ENCODE measurements around the gene POP4.
"Not testable (repeated sequence)": the region's sequence is repeated elsewhere in the genome, so short reads cannot be mapped to it uniquely, and the experiment has no call there.

POP4 gene, protein sequence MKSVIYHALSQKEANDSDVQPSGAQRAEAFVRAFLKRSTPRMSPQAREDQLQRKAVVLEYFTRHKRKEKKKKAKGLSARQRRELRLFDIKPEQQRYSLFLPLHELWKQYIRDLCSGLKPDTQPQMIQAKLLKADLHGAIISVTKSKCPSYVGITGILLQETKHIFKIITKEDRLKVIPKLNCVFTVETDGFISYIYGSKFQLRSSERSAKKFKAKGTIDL

DNA sequence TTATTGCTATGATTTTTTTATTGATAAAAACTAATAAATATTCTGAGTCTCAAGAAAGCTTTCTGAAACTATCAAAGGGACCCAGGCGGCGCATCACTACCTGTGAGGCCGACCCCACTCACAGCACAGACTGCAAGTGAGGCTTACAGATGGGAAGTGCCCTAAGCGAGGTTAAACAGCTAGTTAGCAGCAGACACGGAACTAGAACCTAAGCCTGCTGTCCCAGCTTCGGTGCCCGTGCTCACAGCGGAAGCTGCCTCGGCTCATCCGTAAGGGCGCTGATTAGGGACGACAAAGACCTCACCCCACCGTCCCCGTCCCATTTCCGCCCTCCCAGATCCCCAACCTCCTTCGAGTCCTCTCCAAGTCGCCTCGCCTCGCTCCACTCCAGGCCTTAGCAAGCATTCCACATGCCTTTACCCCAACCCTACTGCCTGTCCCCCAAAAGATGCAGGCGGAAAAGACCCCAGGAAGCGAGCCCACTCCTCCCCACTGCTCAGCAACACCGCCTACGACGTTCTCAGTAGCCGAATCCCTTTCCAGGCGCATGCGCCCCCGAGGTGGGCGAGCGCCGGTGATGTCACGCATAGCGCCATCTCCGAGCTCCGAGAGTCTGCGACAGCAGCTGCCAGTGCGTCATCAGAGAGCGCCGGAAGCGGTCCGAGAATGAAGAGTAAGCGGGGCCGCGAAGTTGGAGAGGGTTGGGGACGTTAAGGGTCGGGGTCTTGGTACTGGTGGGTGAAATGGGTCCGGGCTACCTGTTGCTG lies at the start of gene POP4:
Gene POP4, plus strand, starts transcription at position 631 of the 767 bp plus-strand sequence. Its CDS starts 36 bp downstream, at position 667.
- DNase-seq (ENCODE audit: low read depth) = peak; percentile 96

DNA sequence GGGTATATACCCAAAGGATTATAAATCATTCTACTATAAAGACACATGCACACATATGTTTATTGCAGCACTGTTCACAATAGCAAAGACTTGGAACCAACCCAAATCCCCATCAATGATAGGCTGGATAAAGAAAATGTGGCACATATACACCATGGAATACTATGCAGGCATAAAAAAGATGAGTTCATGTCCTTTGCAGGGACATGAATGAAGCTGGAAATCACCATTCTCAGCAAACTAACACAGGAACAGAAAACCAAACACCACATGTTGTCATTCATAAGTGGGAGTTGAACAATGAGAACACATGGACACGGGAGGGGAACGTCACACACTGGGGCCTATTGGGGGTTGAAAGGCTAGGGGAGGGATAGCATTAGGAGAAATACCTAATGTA lies 47.0 kb upstream of the POP4 start:
- DNase-seq (ENCODE audit: low read depth) = not testable (repeated sequence)

DNA sequence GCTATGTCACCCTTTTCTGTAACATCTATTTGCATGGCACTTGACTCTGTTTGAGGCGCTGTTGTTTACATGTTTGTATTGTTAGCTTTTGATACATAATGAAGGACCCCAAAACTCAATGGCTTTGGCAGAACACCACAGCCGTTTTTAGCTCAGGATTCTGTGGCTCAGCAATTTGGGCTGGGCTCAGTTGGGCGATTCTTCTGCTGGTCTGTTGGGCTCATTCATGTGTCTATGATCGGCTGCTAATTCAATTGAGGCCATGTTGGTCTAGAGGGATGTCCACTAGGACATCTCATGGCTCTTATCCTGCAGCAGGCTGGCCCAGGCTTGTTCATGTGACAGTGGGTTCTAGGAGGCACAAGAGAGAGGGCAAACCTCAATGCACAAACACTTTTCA lies 46.3 kb upstream of the POP4 start:
- no peak for DNase-seq (ENCODE audit: low read depth)

DNA sequence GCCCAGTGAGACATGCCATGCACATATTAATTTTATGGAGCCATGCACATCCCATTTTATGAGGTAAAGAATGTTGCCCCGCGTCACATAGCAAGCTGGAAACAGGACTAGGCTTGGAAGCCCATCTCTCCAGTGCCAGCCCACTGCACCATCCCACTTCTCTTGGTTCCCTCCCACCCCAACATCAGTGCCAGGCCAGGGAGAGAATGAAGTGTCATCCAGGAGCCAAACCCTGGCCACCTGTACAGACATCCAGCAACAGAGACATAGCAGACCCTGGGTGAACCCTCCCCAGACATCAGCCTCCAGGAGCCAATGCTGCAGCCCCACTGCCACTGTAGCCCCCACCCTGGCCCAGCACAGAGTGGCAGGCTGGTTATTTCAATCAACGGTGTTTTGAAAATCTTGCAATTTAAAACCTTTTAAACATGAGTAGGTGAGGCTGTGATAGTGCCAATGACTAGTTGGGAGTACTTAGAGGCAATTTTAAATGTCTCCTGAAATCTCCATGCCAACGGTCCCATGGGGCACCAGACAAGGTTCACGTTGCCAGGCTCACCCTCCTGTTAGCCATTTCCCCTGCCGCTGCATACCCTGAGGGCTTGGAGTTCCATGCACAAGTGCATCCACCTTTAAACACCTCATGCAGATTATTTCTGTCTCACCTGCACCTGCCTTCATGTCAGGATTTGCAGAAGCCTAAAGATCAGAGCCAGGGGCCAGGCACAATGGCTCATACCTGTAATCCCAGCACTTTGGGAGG lies 45.6 kb upstream of the POP4 start:
- DNase-seq (ENCODE audit: low read depth) = no peak

DNA sequence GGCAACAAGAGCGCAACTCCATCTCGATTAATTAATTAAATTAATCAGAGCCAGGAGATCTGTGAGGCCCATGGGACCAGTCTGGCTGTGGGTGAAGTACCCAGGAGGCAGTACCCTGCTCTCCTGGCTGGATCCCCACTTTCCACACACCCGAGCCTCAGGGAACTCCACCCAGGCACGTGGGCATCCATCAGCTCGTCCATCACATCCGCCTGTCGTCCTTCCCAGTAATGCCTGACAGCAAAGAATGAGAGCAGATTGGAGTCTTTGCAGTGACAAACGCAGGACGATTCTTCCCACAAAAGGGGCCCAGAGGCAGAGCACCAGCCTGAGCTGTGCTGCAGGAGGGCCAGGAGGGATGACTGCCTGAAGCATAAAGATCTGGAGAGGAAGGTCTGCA lies 44.5 kb upstream of the POP4 start:
- no peak for DNase-seq (ENCODE audit: low read depth)

DNA sequence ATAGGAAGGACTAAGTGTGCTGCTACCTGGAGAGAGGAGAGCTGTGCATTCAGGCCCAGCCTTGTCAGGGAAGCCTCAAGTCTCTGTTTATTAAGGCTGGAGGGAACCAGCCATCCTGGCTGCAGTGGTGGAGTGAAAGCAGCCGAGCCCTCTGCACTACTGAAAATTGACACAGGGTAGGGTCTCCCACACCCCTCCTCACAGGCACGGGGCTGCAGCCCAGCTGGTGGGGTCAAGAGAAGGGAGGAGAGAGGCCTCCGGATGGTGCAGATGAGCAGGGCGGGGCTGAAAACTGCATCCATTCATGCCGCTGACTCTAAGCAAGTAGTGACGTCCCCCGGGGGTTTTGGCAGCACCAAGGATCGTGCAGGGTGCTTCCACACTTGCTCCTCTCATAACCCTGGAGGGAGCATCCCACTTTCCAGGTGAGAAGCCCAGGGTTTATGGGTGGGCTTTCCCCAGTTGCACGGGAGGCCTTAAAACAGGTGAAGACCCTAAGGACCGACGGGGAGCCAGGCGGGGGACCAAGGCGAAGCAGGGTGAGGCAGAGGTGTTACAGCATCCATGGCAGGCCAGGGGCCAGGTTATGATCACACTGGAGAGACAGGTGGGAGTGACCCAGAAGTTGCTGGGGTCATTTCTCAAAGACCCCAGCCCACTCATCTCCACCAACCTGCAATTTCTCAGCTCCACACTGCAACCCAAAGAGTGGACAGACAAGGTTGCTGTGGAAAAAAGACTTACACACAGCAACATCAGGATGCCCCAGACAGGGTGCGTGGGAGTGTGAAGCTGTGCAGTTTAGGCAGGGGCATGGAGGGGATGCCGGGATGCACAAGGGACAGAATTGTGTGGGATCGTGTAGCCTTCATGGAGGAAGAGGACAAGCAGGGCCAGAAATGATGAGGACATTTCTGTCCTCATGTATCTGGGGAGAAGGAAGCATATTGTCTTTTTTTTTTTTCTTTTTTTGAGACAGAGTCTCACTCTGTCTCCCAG lies 43.5 kb upstream of the POP4 start:
- DNase-seq (ENCODE audit: low read depth) = no peak

DNA sequence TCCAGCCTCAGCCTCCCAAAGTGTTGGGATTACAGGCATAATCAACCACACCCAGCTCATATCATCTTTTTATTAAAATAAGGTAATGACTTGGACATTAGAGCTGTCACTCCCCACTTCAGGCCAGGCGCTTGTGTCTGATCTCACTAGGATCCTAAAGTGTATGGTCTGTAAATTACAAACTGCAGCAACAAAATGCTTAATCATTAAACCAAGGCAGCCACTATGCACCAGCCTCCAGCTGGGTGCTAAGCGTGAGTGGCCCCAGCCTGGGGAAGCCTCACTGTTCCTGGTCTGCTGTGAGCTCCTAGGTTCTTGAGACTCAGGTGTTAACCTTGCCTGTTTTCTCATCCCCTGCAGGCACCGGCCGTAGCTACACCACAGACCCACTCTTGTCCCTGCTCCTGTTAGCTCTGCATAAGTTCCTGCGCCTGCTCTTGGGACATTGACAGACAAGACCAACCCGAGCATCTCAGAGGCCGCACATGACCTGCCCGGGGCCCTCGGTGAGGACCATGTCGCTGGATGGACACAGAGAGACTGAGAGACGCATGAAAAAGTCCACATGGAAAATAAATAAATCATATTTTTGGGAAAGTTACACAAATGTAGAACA lies 42.5 kb upstream of the POP4 start:
- no peak for DNase-seq (ENCODE audit: low read depth)

DNA sequence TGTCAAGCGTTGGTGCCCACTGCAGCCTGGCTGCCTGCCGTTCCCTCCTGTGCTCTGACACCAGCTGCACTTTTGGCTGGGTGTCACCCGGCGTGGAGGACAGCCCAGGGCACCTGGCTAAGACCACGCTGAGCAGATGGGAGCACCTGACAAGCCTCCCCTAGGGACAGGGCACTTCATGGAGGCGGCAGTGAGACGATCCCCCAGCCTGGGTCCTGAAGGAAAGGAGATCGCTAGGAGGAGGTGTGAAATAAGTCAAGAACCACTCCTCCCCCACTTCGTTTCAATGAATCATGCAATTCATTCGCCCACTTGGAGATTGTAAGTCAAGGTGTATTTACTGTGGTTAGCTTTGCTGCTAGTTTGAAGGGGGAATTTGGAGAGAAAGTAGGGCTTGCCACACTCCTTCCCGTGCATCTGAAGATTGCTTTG lies 41.5 kb upstream of the POP4 start:
- DNase-seq (ENCODE audit: low read depth) = no peak

DNA sequence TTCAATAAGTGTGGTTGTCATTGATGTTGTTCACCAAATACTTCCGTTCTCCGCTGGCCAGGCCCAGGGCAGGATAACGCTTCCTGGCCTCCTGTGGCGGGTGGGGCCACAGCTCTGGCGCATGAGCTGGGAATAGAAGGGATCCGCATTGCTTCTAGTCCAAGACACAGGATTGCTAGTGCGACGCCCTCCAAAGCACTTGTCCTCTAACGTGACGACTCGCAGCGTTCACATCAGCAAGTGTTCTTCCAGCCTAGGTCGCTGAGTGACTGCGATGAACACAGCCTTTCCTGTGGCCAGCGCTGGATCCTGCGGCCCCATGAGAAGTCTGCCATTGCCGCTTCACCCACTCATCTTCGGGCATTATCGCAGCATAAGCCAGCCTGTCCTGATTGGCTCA lies 40.9 kb upstream of the POP4 start:
- no peak for DNase-seq (ENCODE audit: low read depth)

DNA sequence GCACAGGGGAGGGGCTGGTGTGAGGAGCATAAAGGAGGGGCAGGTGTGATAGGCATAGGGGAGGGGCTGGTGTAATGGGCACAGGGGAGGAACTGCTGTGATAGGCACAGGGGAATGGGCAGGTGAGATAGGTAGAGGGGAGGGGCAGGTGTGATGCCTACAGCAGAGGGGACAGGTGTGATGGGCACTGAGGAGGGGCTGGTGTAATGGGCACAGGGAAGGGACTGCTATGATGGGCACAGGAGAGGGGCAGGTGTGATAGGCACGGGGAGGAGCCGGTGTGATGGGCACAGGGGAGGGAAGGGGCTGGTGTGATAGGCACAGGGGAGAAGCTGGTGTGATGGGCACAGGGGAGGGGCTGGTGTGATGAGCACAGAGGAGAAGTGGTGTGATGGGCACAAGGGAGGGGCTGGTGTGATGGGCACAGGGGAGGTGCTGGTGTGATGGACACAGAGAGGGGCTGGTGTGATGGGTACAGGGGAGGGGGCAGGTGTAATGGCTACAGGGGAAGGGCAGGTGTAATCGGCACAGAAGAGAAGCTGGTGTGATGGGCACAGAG lies 39.5 kb upstream of the POP4 start:
- no peak for DNase-seq (ENCODE audit: low read depth)

DNA sequence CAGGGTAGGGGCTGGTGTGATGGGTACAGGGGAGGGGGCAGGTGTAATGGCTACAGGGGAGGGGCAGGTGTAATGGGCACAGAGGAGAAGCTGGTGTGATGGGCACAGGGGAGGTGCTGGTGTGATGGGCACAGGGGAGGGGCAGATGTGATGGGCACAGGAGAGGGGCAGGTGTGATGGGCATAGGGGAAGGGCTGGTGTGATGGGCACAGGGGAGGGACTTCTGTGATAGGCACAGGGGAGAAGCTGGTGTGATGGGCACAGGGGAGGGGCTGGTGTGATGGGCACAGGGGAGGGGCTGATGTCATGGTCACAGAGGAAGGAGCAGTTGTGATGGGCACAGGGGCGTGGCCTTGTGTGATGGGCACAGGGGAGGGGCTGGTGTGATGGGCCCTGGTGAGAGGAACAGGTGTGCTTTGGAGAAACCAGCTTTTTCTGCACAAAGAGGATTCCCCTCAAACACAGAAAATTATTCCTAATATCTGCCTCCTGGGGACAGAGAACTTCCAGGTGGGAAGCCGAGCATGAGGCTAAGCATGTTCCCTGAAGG lies 38.6 kb upstream of the POP4 start:
- no peak for DNase-seq (ENCODE audit: low read depth)

DNA sequence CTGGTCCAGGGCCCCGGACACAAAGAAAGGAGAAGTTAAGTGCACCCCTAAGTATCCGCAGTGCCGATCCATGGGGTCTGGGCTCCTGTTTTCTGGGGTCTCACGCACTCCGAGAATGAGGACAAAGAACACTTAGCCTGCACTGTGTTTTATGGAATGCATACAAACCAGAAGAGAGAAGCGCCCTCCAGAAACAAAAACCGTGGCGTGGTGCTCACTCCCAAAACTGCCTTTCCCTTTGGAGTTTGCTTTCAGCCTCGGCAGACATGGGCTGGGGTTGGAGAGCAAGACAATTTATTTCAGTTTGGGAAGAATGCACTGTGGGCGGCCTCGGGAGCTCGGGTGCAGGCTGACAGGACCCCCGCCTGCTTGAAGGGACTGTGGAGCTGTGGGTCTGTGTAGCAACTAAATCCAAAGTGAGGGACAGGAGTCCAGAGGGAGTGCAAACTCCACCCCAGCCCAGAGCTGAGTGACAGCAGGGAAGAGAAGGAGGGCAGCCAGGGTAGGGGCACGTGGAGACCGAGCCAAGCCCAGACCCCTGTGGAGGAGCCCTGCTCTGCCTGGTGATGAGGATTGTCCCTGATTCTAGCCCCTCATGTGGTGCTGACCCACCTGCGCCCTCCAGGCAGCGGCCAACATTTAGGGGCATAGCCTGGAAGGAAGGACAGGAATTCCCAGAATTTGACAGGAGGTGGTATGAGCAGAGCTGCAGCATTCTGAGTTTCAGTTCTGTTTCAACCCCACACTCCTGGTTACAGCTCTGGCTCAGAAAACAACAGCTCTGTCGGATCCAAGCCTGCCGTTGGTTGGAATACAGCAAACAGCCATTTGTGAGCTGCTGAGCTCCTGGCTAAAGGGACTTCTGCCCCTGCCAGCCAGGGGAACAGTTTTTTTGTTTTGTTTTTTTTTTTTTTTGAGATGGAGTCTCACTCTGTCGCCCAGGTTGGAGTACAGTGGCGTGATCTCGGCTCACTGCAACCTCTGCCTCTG lies 37.8 kb upstream of the POP4 start:
- DNase-seq (ENCODE audit: low read depth) = no peak

DNA sequence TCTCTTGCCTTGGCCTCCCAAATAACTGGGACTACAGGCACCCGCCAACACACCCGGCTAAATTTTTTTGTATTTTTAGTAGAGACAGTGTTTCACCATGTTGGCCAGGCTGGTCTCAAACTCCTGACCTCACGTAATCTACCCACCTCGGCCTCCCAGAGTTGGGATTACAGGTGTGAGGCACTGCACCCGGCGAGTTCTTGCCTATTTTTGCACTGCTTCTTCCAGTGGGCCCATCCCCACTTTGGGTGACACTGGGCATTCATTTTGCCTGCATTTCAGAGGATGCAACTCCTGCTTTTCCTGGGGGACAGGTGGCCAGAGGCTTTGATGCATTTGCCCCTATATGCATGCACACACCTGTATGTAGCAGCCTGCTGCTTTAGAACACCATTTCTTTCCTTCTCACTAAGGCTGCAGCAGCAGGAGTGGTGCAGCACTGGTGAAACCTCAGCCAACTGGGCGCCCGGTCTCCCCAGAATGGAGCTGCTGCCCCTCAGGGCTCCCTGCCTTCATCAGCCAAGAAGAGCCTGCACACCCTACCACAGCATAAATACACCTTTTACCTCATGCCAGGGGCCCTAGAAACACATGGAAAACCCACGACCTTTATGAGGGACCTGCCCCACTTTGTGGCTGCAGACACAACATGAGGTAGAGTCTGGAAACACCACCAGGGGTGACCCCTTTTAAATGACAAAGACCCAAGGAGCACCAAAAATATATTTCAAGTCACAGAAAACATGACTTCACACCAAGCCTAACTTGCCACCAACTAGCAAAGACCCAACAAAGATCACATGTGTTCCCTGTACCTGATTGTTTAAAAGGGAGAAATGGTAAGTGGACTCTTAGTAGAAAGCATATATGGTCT lies 36.8 kb upstream of the POP4 start:
- DNase-seq (ENCODE audit: low read depth) = no peak

DNA sequence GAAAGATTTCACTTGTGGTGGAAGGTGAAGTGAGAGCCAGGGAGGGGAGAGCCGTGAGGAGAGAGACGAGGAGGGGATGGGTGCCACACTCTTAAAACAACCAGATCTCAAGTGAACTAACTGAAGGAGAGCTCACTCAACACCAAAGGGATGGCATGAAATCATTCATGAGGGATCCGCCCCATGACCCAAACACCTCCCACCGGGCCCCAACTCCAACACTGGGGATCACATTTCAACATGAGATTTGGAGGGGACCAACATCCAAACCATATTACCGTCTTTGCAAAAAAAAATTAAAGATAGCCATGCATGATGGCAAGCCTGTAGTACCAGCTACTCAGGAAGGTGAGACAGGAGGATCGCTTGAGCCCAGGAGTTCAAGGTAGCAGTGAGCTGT lies 34.9 kb upstream of the POP4 start:
- DNase-seq (ENCODE audit: low read depth) = no peak

DNA sequence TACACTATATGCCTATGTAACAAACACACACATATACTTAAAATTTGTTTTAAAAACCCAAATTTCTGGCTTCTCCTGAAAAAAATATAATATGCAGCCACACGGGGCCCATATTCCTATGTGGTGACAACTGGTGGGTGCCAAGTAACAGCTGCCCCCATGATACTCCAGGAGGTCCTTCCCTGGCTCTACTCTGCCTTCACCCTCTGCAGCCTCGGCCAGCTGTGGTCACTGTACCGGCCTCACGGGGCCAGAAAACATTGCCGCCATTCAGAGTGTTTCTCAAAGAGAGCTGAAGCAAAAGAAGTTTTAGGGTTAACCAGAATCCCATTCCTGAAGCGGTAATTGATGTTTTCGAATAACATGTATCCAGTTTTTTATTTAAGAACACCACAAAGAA lies 32.6 kb upstream of the POP4 start:
- no peak for DNase-seq (ENCODE audit: low read depth)

DNA sequence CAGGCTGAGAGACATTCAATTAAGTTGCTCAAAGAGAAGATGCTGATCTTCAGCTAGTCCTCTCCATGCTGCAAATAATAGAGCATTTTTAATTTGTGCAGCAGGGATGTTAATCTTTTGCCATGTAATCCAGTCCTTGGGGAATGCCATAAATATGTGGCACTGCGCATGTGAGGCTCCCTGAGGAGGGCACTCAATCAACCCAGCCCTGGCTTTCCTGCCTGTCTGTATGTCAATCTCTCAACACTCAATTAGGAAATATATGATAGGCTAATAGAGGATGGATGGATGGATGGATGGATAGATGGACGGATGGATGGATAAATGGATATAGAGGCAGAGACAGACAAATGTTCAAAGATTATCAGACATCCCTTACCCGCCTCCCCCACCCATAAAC lies 31.6 kb upstream of the POP4 start:
- no peak for DNase-seq (ENCODE audit: low read depth)

DNA sequence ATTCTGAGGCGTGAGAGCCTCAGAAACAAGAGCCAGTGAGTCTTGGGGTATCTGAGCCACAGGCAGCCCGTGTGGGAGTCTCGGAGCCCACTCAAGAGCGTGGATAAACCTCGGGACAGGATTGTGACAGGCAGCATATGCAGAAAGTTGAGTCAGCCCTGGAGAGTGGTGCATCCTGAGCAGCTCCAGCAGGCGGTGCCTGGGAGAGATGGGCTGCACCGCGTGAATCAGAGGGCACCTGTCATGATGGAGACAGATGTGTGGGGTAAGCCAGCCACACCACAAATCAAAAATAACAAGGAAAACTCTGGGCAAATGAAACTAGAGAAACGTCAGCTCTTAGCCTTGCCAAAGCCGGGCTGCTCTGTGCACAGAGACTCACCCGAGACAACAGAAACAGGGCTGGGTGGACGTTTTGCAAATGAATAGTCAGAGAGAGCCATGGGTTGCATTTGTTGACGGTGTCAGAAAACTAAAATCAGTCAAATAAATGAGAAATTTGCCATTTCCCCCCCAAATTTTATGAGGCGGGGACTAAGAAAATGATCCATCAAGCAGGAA lies 30.0 kb upstream of the POP4 start:
- no peak for DNase-seq (ENCODE audit: low read depth)

Measured in activated T-helper 9 cell treated with anti-CD3 and anti-CD28 coated beads, Interleukin-2, amount 50 U/mL, for 16 hours (primary cell).